GM21717 (cell line): ENCODE results near the gene MIA2.

Experiments
- ATAC-seq: cut with Tn5 transposase; IDR thresholded peaks from one replicate; pipeline ENCODE4 v1.9.1; 2021; ENCODE audit warnings: mild to moderate bottlenecking, moderate library complexity; ENCODE audit not compliant: unreplicated experiment

MIA2 gene

GRCh38 chr14:39432179-39432618 is 198.5 kb downstream of the MIA2 start, which contains the start of gene FBXO33:
Gene FBXO33, minus strand, starts transcription at chr14:39432433. Its CDS starts 271 bp downstream, at chr14:39432162.
- ATAC-seq, result peak; percentile 84

DNA sequence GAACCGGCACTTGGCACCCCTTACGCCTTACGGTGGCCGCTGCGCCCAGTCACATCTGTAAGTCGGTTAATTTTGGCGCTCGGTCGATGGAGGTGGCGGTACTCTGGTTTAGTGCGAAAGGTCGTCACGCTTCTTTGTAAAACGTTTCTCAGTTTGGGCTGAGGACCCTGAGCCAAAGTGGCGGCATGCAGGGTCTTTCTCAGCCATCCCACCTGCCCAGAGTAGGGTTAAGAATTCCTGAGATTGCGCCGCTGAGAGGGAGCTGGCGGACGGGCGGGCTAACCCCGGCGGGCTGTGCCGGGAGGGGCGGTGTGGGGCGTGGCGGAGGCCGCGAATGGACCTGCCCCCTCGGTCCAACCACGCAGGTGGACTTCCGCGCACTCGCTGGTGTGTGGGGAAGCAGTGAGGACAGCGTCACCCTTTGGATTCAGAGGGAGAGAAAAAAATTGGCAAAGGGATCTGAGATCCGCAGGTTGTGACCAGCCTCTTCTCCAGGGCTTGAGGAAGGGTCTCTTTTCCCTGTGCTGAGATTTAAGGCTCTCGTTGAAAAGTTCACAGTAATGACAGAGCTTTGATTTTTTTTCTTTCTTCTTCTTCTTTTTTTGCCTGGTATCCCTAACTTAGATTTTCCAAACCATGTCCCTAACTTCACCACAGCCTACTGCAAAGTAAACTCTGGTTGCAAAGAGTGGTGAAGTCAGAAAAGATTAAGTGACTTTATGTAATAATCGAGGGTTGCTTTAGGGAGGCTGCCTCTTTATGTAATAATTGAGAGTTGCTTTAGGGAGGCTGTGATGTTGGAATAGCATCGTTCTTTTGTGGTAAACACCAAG is 199.1 kb downstream of the MIA2 start:
- ATAC-seq, result peak; percentile 60

- no peak for ATAC-seq
Observed at GRCh38 chr14:39433452-39433813, 199.7 kb downstream of the MIA2 start.

GRCh38 chr14:39434401-39434800 is 200.7 kb downstream of the MIA2 start:
- no peak for ATAC-seq

GRCh38 chr14:39435241-39435640 is 201.5 kb downstream of the MIA2 start:
- ATAC-seq, result no peak
